ENCODE results near the gene SREBF1.

Gene SREBF1

GRCh38 chr17:17836818-17837379 lies at the start of gene SREBF1:
SREBF1 (minus strand) TSS chr17:17836986; CDS start chr17:17836817, 169 bp downstream.
- Histone ChIP-seq H3K79me2 (ENCODE audit: insufficient read depth, low read length) (no peaks in the 10 kb centered on the region), H3K9me3 (ENCODE audit: insufficient read depth, low read depth, low read length) (no peaks in the 10 kb centered on the region), H3K4me1 (ENCODE audit: insufficient read depth, low read length, poor library complexity, severe bottlenecking) (peaks cover 26% of the 10 kb centered on the region)

GRCh38 chr17:17886226-17886625 lies 49.4 kb upstream of the SREBF1 start:
- Histone ChIP-seq H3K9me2 (replicated peaks; ENCODE audit: low read depth, low read length) (no peaks in the 10 kb centered on the region), H3K4me3 (ENCODE audit: low read length, poor library complexity, severe bottlenecking) (no peak overlapping the region), H3K4me2 (ENCODE audit: low read depth, low read length, poor library complexity, severe bottlenecking) (no peak overlapping the region), H3K4me1 (ENCODE audit: insufficient read depth, low read length, poor library complexity, severe bottlenecking) (no peaks in the 10 kb centered on the region), H2AFZ (ENCODE audit: low read length) (no peak overlapping the region), H3K36me3 (ENCODE audit: insufficient read depth, low read length) (peaks cover 5% of the 10 kb centered on the region; the same call in 1 of the 2 replicates), H3K79me2 (ENCODE audit: insufficient read depth, low read length) (no peaks in the 10 kb centered on the region), H3F3A (ENCODE audit: low read depth) (no peaks in the 10 kb centered on the region), H3K27me3 (ENCODE audit: insufficient read depth, low read length, poor library complexity, severe bottlenecking) (no peaks in the 10 kb centered on the region), H3K9ac (ENCODE audit: low read depth, low read length, poor library complexity, severe bottlenecking) (no peak overlapping the region), H3K9me3 (ENCODE audit: insufficient read depth, low read depth, low read length) (no peaks in the 10 kb centered on the region), H4K20me1 (ENCODE audit: insufficient read depth, low read length, poor library complexity, severe bottlenecking) (no peaks in the 10 kb centered on the region)
- TF ChIP-seq EZH2phosphoT487 (IDR thresholded peaks at IDR 0.05; ENCODE audit: borderline replicate concordance) (no peak), CTCF (conservative IDR thresholded peaks at IDR 0.05; ENCODE audit: low read length) (no peak)

More at GRCh38 chr17:17836818-17837379, at the start of gene SREBF1:
- Histone ChIP-seq H2AFZ (ENCODE audit: low read length) (peak within 1 kb of the TSS; percentile 95), H4K20me1 (ENCODE audit: insufficient read depth, low read length, poor library complexity, severe bottlenecking) (no peaks in the 10 kb centered on the region), H3K9ac (ENCODE audit: low read depth, low read length, poor library complexity, severe bottlenecking) (peak within 1 kb of the TSS; percentile 75), H3K27me3 (ENCODE audit: insufficient read depth, low read length, poor library complexity, severe bottlenecking) (no peaks in the 10 kb centered on the region), H3K4me2 (ENCODE audit: low read depth, low read length, poor library complexity, severe bottlenecking) (peak within 1 kb of the TSS; percentile 68), H3K4me3 (ENCODE audit: low read length, poor library complexity, severe bottlenecking) (peak within 1 kb of the TSS; percentile 79), H3K9me2 (replicated peaks; ENCODE audit: low read depth, low read length) (no peaks in the 10 kb centered on the region), H3K36me3 (ENCODE audit: insufficient read depth, low read length) (no peaks in the 10 kb centered on the region), H3F3A (ENCODE audit: low read depth) (no peaks in the 10 kb centered on the region)
- TF ChIP-seq EZH2phosphoT487 (IDR thresholded peaks at IDR 0.05; ENCODE audit: borderline replicate concordance) (no peak), CTCF (conservative IDR thresholded peaks at IDR 0.05; ENCODE audit: low read length) (no peak)

GRCh38 chr17:17884391-17885357 lies 47.9 kb upstream of the SREBF1 start:
- no peaks in the 10 kb centered on the region for H3K79me2 ChIP-seq (ENCODE audit: insufficient read depth, low read length)
- no peak for TF ChIP-seq EZH2phosphoT487 (IDR thresholded peaks at IDR 0.05; ENCODE audit: borderline replicate concordance)
- no peaks in the 10 kb centered on the region for H3K4me1 ChIP-seq (ENCODE audit: insufficient read depth, low read length, poor library complexity, severe bottlenecking)
- no peaks in the 10 kb centered on the region for H3F3A ChIP-seq (ENCODE audit: low read depth)
- no peak overlapping the region for H3K4me2 ChIP-seq (ENCODE audit: low read depth, low read length, poor library complexity, severe bottlenecking)
- H2AFZ ChIP-seq (ENCODE audit: low read length) = no peak overlapping the region
- no peaks in the 10 kb centered on the region for H4K20me1 ChIP-seq (ENCODE audit: insufficient read depth, low read length, poor library complexity, severe bottlenecking)
- no peak overlapping the region for H3K4me3 ChIP-seq (ENCODE audit: low read length, poor library complexity, severe bottlenecking)
- no peaks in the 10 kb centered on the region for H3K9me3 ChIP-seq (ENCODE audit: insufficient read depth, low read depth, low read length)
- no peak overlapping the region for H3K9ac ChIP-seq (ENCODE audit: low read depth, low read length, poor library complexity, severe bottlenecking)
- H3K36me3 ChIP-seq (ENCODE audit: insufficient read depth, low read length) = peaks cover 5% of the 10 kb centered on the region; the same call in 1 of the 2 replicates
- no peaks in the 10 kb centered on the region for H3K9me2 ChIP-seq (replicated peaks; ENCODE audit: low read depth, low read length)
- H3K27me3 ChIP-seq (ENCODE audit: insufficient read depth, low read length, poor library complexity, severe bottlenecking) = no peaks in the 10 kb centered on the region
